Measurements from ENCODE around the gene KCNE3. TPM values are rescaled to one million over a fixed set of nuclear protein-coding genes. Genes with fewer than 3 reads are reported as not detected.

Gene KCNE3
- total and polyA plus RNA-seq, 9 of the 15 experiments (the other 6 are each of a cell fraction or from before 2014, with no cell fraction given), result 1.6 to 8.7 (median 6.2) TPM

DNA sequence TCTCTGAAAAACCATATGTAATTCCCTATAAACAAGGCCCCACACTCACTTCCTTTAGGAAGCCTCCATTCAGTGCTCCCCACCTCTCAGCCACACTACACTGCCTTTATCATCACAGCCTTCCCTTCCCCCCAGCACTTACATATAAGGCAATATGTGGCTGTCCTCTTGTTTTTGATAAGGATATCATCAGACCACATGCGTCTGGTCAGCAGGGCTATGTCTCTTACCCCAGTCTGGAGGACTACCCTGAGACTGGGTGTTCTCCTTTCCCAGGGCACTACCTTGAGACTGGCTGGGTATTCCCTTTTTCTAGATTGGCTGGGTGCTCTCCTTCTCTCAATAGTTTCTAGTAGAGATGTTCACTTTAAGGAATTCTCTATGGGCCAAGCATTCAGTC, 7.8 kb downstream of the KCNE3 start (continued):
- TF ChIP-seq TOE1 (IDR thresholded peaks at IDR 0.05; ENCODE audit: borderline replicate concordance) (0 out of 2 replicates have a peak, but pooled peaks have one; percentile 23), TOE1 (CRISPR knock-in tag; IDR thresholded peaks at IDR 0.05; ENCODE audit: borderline replicate concordance, low read depth) (no peak), HNRNPK (IDR thresholded peaks at IDR 0.05; ENCODE audit: low read depth, low read length, poor library complexity, severe bottlenecking) (no peak), NUFIP1 (IDR thresholded peaks at IDR 0.05; ENCODE audit: partially characterized antibody) (no peak), ZNF766 (CRISPR knock-in tag; conservative IDR thresholded peaks at IDR 0.05) (peak; percentile 42; the same call in 1 of the 2 replicates), POU5F1 (IDR thresholded peaks at IDR 0.05; ENCODE audit: borderline replicate concordance, low read depth, low read length, partially characterized antibody) (no peak), NCOA4 (IDR thresholded peaks at IDR 0.05; ENCODE audit: partially characterized antibody) (no peak), CBFA2T2 (conservative IDR thresholded peaks at IDR 0.05) (peak; percentile 80), TCF3 (CRISPR knock-in tag; IDR thresholded peaks at IDR 0.05) (peak; percentile 86), NR4A1 (CRISPR knock-in tag; IDR thresholded peaks at IDR 0.05) (no peak), NR4A1 (tag; IDR thresholded peaks at IDR 0.05) (peak; percentile 72; the same call in 1 of the 2 replicates), POLR3A (IDR thresholded peaks at IDR 0.05; ENCODE audit: borderline replicate concordance, extremely low read depth, insufficient read depth, insufficient read length) (no peak), GATA2 (CRISPR knock-in tag; IDR thresholded peaks at IDR 0.05) (0 out of 2 replicates have a peak, but pooled peaks have one; percentile 28)
- TF ChIP-seq, protein P1, sequence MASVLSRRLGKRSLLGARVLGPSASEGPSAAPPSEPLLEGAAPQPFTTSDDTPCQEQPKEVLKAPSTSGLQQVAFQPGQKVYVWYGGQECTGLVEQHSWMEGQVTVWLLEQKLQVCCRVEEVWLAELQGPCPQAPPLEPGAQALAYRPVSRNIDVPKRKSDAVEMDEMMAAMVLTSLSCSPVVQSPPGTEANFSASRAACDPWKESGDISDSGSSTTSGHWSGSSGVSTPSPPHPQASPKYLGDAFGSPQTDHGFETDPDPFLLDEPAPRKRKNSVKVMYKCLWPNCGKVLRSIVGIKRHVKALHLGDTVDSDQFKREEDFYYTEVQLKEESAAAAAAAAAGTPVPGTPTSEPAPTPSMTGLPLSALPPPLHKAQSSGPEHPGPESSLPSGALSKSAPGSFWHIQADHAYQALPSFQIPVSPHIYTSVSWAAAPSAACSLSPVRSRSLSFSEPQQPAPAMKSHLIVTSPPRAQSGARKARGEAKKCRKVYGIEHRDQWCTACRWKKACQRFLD (CRISPR knock-in tag; IDR thresholded peaks at IDR 0.05), result peak; percentile 63; the same call in 1 of the 2 replicates
- TF ChIP-seq, protein P2, sequence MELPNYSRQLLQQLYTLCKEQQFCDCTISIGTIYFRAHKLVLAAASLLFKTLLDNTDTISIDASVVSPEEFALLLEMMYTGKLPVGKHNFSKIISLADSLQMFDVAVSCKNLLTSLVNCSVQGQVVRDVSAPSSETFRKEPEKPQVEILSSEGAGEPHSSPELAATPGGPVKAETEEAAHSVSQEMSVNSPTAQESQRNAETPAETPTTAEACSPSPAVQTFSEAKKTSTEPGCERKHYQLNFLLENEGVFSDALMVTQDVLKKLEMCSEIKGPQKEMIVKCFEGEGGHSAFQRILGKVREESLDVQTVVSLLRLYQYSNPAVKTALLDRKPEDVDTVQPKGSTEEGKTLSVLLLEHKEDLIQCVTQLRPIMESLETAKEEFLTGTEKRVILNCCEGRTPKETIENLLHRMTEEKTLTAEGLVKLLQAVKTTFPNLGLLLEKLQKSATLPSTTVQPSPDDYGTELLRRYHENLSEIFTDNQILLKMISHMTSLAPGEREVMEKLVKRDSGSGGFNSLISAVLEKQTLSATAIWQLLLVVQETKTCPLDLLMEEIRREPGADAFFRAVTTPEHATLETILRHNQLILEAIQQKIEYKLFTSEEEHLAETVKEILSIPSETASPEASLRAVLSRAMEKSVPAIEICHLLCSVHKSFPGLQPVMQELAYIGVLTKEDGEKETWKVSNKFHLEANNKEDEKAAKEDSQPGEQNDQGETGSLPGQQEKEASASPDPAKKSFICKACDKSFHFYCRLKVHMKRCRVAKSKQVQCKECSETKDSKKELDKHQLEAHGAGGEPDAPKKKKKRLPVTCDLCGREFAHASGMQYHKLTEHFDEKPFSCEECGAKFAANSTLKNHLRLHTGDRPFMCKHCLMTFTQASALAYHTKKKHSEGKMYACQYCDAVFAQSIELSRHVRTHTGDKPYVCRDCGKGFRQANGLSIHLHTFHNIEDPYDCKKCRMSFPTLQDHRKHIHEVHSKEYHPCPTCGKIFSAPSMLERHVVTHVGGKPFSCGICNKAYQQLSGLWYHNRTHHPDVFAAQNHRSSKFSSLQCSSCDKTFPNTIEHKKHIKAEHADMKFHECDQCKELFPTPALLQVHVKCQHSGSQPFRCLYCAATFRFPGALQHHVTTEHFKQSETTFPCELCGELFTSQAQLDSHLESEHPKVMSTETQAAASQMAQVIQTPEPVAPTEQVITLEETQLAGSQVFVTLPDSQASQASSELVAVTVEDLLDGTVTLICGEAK (IDR thresholded peaks at IDR 0.05), result no peak
- TF ChIP-seq, protein P2 (CRISPR knock-in tag; IDR thresholded peaks at IDR 0.05), result no peak
- TF ChIP-seq, protein P3, sequence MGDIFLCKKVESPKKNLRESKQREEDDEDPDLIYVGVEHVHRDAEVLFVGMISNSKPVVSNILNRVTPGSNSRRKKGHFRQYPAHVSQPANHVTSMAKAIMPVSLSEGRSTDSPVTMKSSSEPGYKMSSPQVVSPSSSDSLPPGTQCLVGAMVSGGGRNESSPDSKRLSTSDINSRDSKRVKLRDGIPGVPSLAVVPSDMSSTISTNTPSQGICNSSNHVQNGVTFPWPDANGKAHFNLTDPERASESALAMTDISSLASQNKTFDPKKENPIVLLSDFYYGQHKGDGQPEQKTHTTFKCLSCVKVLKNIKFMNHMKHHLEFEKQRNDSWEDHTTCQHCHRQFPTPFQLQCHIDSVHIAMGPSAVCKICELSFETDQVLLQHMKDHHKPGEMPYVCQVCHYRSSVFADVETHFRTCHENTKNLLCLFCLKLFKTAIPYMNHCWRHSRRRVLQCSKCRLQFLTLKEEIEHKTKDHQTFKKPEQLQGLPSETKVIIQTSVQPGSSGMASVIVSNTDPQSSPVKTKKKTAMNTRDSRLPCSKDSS (IDR thresholded peaks at IDR 0.05; ENCODE audit: low read depth, partially characterized antibody), result no peak
